Measurements from ENCODE around the gene NCAPD2. TPM values are rescaled to one million over a fixed set of nuclear protein-coding genes. Genes with fewer than 3 reads are reported as not detected.

Gene NCAPD2
- total RNA-seq, 1 experiment from 2014 or later = 114 TPM

GRCh38 chr12:6551063-6551461 is 57.2 kb downstream of the NCAPD2 start:
- Histone ChIP-seq H4K20me1 (ENCODE audit: control insufficient read depth, insufficient read depth, insufficient read length) (no peaks in the 10 kb centered on the region), H4K8ac (replicated peaks; ENCODE audit: insufficient read length, low read depth, low read length) (no peak overlapping the region), H4K5ac (ENCODE audit: insufficient read length, low read depth, low read length) (no peak overlapping the region), H3K14ac (ENCODE audit: insufficient read depth, low read length) (no peak overlapping the region; the same call in 1 of the 2 replicates), H4K91ac (ENCODE audit: insufficient read length, low read depth, low read length) (no peak overlapping the region), H3K27ac (ENCODE audit: insufficient read length, low read depth, low read length) (no peak overlapping the region), H2BK120ac (ENCODE audit: low read depth, low read length, poor library complexity, severe bottlenecking) (no peak overlapping the region), H3K9ac (ENCODE audit: extremely low read depth, insufficient read length, low read length) (no peak overlapping the region), H2AFZ (ENCODE audit: low read length) (no peak overlapping the region), H3K4ac (ENCODE audit: low read depth, low read length) (no peak overlapping the region), H2BK15ac (ENCODE audit: low read depth, low read length) (no peak overlapping the region), H2AK5ac (ENCODE audit: insufficient read length, low read length) (no peak overlapping the region), H2BK20ac (ENCODE audit: low read depth, low read length, poor library complexity, severe bottlenecking) (no peak overlapping the region), H3K4me2 (ENCODE audit: insufficient read depth, insufficient read length, low read length) (no peak overlapping the region), H3K18ac (ENCODE audit: insufficient read length, low read depth, low read length) (no peak overlapping the region), H3K79me2 (ENCODE audit: insufficient read depth, low read length) (peaks cover 10% of the 10 kb centered on the region; the same call in 1 of the 2 replicates), H2BK12ac (ENCODE audit: insufficient read length, low read depth, low read length) (no peak overlapping the region), H3K79me1 (ENCODE audit: insufficient read depth, low read depth, low read length, poor library complexity, severe bottlenecking) (peaks cover 3% of the 10 kb centered on the region), H3K56ac (ENCODE audit: insufficient read length, low read depth, low read length) (no peak overlapping the region), H3K4me1 (ENCODE audit: insufficient read depth, low read length) (peaks cover 2% of the 10 kb centered on the region; the same call in 1 of the 2 replicates), H2BK5ac (ENCODE audit: insufficient read length, low read length) (no peak overlapping the region), H3K23me2 (ENCODE audit: insufficient read length, low read depth, low read length, poor library complexity, severe bottlenecking) (peaks cover 11% of the 10 kb centered on the region), H3K9me3 (ENCODE audit: control insufficient read depth, low read depth, low read length) (no peaks in the 10 kb centered on the region), H3T11ph (ENCODE audit: low read length) (no peak overlapping the region), H3K23ac (ENCODE audit: insufficient read length, low read depth, low read length) (no peak overlapping the region), H3K27me3 (ENCODE audit: insufficient read depth, low read length) (no peaks in the 10 kb centered on the region)
- WGBS (ENCODE audit: extremely low coverage, insufficient read length, low lambda C conversion rate) = no CpG with 5 or more reads among the region's 18 CpGs
- H3K36me3 Mint-ChIP-seq (ENCODE audit: insufficient read depth in 1 of 3, low read depth in 3 of 3) = peaks cover 23 to 48% (median 34%) of the 10 kb centered on the region in 3 experiments
- no peak for TF ChIP-seq CTCF (conservative IDR thresholded peaks at IDR 0.05)
- peak; percentile 31 for DNase-seq
- H3K27me3 Mint-ChIP-seq (ENCODE audit: low read depth) = no peaks in the 10 kb centered on the region
- H3K27ac Mint-ChIP-seq = peak overlapping the region in 2 of 3 experiments; percentile 32 to 75; a peak in 2 of 7 replicates
- H3K4me1 Mint-ChIP-seq = peaks cover 26 to 36% of the 10 kb centered on the region in 2 experiments
- no peaks in the 10 kb centered on the region; a peak in 1 of 5 replicates for H3K9me3 Mint-ChIP-seq
- no peak overlapping the region for H3K4me3 Mint-ChIP-seq

All from H9 (cell line).